GM18858 (cell line): ENCODE data around the gene STK24.

Experiments used
- ATAC-seq: cut with Tn5 transposase; IDR thresholded peaks from one replicate; pipeline ENCODE4 v1.9.1; 2021; ENCODE audit not compliant: unreplicated experiment

Gene STK24

DNA sequence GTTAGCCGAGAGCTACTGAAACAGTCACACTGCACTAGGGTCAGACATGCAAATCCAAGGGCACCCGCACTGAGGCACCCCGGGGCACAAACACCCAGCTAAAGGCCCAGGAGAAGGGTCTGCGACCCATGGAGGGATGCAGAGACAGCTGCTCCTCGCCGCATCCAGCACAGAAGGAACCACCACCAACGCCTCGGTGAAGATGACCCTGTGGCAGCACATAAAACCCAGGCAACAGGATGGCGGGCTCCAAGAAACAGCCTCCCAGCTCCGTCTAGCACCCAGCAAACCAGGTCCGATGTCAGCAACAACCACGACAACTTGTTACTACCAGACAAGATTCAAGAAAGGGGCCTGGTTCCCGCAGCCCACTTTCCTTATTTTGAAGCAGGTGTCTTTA is 82.1 kb downstream of the STK24 start:
- ATAC-seq: no peak

DNA sequence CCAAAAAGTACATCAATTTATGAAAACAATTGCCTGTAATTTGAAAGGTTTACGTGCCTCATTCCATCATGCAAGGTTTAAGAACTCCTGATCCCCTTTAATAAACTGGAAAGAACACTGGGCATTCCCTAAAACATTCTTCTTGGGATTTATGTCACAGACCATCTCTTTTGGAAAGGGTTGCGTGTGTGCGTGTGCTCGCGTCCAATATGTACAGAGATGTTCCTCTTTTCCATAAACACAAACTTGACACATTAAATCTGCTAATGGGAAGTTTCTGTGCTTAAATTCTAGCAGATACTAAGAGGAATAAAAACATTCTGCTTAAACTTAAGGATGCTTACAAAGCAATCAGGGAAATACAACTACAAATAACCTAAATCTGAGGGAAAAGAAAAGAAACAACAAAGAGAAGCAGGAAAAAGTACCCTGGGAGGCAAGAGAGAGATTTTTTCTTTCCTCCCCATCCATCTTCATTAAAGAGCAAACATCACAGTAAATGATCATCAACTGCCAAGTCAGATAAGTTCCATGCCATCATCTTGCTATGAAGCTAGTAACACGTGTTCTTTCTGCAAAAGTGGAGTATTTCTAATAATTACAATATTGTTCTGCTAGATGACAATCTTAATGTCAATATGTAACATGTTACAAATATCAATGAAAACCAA is 83.7 kb downstream of the STK24 start:
- no peak for ATAC-seq

DNA sequence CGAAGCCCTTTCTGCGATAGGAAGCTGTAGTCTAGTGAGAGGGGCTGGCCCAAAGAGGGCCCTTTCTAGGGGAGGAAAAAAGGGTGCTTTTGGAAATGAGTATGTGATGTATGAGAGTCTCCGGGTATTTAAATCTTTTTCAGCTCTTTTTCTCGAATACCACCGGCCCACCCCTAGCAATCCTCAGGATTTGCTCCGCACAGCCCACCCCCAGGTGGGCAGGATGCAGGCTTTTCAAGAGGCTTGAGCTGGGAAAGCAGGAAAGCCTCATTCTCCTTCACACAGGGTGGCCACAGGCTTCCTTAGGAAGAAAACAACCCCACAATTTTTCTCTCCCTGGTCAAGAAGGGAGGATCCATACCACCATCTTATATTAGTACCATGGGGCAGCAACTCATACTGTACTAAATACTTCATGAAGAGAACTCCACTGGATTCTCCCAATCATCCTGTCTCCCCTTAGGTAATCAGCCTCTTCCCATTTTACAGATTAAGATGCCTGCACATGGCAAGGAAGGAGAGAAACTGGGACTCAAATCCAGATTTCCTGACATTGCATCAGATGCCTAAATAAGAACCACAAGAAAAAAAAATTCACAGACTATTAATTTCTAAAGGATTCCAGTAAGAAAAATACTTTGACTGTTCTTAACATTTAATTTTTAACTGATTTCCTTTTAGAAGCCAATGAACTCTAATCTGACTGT is 84.4 kb downstream of the STK24 start:
- ATAC-seq: no peak

DNA sequence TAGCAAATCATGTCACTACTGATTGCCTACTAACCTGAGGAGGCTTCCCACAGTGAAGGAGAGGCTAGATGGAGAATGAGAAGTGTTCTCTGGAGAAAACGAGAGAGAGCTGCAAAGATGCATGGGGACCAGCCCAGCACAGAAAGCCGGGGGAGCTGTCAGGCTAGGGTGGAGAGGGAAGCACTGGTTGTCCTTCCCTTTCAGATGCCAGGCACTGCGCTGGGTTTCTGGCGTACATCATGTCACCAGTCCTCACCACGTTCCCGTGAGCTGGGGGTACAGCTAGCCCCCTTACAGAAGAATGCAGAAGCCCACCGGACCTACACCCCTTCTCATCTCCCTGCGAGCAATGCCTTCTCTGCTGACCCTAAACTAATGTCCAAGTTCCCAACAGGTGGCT is 86.0 kb downstream of the STK24 start:
- no peak for ATAC-seq

DNA sequence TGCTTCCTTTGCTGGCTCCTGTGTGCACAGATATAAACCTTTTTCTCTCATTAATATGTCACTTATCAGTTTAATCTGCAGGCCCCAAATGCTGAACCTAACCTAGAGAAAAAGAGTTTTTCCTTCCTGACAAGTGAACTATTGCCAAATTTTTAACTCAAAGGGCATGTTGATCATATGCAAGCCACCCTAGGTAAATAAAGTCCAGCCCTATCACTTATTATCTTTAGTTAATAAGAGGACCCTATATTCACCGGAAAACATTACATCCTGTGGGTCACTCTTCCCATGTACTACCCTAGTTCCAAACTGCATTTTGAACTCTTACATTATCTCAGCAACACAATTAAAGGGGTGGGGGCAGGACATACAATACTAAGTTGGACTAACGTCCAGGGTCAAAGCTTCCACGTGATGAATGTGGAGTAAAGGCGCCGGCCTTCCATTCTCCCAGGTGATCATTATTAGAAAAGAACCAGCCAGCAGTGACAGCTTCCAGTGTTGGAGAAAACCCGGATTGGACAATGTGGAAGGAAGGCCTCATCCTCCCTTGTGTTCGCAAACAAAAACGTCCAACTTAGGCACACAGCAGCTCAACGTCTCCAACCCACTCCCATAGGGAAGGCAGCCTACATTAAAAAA is 86.6 kb downstream of the STK24 start:
- ATAC-seq: no peak

DNA sequence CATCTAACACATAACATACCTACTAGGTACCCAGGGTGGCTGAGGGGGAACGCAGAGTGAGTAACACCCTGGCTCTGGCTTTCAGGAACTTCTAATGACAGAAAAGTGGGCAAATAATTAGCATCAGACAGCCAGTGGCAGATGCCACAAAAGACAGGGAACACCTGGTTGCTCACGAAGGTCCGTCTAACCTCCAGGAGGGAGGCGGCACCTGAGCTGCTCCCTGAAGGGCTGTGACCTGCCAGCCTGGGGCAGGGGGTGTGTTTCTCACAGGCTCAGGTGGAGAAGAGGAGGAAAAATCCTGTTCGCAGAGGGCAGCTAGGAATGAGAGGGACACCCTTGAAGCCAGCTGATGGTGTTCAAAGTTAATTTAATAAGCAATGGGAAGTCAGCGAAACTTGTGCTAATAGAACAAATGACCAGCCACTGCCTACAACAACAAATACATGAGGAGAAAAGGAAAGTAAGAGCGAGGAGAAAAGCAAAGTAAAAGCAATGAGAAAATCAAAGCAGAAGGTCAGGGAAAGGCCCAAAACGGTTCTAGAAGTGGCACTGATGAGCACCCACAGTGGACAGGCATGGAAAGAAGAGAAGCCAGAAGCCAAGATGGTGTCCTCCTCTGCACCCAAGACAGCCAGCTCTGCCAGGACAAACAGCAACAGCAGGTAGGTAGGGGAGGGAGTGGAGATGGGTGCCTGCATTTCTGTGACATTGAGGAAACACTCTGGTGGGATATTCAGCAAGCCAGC is 87.3 kb downstream of the STK24 start:
- no peak for ATAC-seq

DNA sequence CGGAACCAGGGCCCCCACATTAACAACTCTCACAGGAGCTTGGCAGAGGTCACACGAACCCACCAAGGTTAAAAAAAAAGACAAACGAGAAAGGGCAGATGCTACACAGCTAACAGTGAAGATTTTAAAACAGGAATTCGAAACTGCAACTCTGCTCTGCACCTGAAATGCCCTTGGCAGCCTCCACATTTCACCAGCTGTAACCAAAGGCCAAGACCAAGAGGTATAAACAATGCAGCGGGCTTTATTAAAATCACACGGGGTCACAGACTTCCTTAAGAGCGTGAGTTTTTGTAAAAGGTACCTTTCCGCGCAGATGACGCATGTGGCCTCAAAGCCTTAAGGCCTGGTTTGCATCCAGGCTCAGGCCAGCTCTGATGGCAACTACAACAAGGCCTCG is 88.2 kb downstream of the STK24 start:
- ATAC-seq: peak; percentile 59

DNA sequence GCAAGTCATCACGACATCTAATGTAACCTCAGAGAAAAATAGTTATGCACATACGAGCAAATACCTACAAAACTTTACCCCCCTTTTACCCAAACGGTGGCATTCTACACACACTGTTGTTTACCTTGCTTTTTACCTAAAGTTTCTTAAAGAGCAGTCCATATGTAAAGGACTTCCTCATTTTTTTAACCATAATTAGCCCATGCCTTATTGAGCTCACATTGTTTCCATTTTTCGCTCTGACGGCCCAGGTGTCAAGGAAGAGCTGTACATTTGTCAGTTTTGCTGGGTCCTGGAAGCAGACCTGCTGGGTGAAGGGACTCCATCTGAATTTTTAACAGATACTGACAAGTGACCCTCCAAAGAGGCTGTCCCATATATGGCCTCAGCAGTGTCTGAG is 89.4 kb downstream of the STK24 start:
- no peak for ATAC-seq

DNA sequence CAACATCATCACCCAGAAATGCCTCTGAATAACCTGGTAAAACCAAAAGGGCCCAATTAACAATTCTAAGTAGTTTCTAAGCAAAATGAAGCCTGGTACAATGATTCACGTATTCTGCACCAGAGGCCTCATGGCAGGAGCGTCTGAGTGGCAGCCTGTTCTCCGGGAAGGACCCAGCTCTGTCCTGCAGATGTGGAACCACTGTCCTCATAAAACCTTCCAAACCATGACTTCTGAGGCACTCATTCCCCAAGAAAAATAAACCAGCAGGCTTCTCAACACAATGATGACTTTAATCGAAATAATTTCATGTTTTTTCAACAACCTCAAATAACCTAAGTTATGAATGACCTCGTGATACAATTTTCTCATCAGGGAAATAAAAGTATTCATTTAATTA is 89.9 kb downstream of the STK24 start:
- ATAC-seq: no peak

DNA sequence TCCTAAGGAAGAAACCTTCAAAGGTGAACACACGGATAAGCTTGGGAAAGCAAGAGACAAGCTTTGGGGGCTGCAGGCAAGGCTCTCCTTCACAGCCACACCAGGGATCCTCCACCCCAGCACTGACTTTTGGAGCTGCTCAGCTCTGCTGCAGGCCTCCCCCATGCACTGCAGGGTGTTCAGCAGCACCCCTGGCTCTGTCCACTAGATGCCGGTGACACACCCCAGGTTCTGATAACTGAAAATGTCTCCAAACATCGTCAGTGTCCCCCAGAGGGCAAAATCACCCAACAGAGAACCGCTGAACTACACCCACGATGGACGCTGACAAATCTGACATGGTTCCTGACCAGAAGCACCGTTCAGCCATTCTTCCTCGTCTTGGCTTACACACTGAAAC is 90.5 kb downstream of the STK24 start:
- ATAC-seq: no peak

DNA sequence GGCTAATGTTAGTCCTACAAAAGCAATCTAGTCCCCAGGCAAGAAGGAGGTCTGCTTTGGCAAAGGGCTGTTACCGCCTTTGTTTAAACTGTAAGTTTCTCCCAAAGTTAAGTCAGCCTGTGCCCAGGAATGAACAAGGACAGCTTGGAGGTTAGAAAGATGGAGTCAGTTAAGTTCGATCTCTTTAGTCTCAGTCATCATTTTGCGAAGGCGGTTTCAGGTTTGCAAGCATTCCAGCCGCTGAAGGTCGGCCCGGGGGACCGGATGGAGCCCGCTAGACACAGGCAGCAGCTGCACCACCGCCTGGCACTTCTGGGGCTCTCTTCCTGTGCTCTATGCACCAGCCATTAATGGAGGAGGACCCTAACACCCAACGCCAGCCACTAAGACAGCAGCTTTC is 91.3 kb downstream of the STK24 start:
- no peak for ATAC-seq

DNA sequence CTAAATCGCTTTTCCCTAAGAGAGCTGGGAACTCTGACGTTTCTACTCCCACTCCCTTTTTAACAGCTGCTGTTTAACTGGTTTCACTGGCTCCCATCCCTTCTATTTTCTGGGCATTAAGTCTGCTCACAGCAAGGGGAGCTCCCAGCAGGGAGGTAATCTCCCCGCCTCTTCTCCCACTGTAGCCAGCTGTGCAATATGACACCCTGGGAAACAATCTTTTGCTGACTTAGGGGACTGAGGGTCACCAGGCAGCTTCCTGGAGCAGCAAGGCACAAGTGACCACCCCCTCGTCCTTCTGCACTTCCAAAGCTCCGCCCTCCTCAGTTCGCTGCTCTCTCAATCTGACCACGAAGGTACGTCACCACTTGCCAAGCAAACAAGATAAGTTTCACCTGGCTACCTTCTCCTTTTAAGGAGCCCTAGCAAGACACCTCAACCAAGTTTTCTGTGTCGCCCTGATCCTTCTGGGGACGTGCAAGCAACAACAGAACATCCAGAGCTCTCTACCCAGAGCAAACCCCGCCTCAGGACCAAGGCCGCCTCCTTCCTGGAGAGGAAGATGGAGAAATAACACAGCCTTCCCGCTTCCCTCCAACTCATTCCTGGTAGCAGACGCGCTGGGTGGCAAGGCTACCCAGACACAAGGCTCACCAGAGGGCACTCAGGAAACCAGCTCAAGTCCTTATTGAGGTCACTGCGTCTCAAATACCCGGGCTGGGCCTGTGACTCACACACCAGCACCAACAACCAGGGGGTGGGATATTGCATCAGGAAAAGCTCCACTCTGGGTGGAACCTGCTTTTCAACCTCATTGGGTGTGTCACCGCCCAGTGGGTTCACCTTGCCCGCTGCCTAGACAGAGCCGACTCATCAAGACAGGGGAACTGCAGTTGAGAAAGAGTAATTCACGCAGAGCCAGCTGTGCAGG is 92.4 kb downstream of the STK24 start:
- ATAC-seq: peak; percentile 40

DNA sequence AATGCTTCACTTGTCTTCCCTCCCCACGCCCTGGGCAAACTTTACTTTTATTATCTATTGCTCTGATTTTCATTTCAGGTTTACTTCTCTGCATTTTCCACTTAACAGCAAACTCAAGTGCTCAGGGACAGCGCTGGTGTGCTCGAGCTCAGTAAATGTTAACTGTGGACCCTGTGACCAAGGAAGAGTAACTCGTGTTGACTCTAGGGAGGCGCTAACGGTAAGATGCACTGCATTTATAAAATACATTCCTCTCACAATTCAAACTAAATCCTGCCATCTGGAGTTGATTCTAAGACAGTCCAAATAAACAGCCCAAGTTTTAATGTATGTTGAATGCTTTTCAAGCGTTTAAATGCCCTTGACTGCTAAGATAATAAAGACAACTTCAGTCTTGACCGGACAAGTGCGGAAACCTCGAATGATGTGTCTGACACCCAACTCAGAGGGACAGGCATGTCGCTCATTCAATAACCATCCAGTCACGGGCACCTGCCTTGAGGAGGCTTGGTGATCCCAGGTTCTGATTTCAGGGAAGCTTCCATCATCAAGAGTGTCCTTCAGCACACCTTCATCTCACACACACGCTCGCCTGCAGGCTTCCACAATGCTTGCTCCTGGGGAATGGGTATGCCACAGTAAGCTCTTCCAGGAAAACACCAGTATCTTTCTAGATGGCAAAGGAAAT is 93.2 kb downstream of the STK24 start:
- ATAC-seq: no peak

DNA sequence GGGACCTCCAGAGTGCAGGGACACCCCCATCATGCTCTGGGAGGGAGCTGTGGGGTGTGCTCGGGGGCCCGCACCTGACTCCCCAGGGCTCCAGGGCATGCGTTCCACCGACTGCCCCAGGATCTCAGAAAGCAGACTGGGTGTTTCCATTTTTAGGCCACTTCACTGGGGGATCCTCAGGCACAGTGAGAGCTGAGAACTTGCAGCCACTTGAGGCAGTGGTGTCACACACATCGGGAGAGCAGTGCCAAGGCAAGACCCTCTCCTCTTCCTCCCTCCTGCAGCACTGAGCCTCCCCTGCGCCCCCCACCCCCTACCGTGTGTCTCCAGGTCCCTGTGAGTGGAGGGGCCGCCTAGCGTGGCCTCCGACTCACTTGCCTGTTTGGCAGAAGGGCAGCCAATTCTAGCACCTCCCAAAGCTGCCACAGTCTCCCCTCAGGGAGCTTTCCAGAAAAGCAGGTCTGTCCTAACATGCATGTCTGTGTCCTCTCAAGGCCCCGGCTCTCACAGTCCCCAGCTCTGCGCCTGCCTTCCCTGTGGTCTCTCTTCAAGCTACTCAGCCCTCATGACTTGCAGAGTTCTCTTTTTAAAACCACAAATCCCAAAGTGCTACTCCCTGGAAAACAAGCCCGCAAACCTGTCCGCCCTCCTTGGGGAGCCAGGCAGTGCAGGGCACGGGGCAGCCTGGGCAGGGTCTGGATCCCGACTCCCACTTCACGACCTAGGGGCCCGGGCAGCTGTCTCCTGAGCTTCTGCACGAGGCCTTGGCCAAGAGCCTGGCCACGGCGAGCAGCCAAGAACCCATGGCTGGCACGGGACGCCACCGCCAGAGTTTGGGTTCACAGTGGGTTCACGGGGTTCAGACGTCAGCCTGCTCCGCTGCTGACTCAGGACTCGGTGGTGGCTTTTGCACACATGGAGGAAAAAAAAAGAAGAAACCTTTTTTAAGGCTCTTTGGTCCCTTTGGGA is 94.1 kb downstream of the STK24 start:
- no peak for ATAC-seq

DNA sequence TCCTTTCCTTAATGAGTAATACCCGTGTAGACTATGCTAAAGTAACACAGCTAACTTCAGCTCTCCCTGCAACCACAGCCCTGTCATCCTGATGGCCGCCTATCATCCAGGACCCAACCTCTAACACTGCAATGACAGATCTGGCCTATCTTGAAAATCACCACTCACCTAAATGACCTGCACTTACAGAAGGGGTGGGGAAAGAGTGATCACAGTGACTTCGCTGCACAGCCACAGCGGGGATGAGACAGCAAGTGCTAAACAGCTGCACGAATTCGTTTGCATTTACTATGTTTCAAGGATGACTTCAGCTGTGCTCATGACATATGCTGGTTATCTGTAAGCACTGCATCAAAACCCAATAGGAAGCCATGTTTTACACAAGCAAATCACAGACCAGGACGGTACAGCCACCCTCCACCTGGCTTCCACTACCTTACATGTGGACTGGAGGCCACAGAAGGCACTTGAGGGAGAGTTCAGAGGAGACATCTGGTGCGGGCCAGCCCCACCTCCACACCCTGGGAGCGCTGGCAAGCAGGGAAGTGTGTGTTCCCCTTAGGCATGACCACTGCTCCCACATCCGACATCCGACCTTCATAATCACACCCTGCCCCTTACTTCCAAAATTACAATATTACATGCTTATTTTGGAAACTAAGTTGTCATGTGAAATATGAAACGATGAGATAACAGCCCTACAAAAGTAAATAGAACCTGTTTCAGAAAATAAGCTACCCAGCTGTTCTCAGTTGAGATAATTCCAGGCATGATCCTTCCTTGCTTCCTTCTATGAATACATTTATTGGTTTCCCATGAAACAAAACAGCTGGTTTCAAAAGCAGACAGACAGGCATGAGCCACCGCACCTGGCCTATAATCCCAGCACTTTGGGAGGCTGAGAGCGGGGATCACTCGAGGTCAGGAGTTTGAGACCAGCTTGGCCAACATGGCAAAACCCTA is 95.7 kb downstream of the STK24 start:
- peak; percentile 20 for ATAC-seq

DNA sequence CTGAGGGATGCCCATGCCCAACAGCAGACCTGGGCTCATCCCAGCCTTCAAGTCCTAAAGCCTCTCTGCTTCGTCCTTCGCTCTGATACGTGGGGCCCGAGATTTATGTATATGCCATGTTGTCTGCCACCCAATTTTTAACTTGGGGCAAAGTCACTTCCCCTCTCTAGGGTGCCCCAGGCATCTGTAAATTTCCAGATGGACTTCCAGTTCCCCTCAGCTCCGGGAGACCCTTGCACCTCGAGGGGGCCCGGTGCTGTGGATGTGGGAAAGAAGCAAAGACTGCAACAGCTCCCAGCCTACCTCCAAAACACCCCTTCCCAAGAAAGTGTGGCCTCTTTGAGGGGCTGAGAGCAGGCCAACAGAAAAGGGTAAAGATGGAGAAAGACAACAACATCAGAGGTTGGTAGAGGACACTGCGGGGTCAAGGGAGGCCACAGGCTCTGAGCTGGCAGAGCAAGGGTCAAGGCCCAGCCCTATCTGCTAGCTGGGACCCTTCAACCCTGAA is 97.4 kb downstream of the STK24 start:
- no peak for ATAC-seq
